OCI-M2 (cell line): Measurements from ENCODE around the gene HES2.
"Not testable (repeated sequence)": the region's sequence is repeated elsewhere in the genome, so short reads cannot be mapped to it uniquely, and the experiment has no call there.

Experiments
- DNase-seq: peaks from one replicate; lab custom pipeline; 2025; ENCODE audit not compliant: unreplicated experiment; lab: John Stamatoyannopoulos, UW

Gene HES2

DNA sequence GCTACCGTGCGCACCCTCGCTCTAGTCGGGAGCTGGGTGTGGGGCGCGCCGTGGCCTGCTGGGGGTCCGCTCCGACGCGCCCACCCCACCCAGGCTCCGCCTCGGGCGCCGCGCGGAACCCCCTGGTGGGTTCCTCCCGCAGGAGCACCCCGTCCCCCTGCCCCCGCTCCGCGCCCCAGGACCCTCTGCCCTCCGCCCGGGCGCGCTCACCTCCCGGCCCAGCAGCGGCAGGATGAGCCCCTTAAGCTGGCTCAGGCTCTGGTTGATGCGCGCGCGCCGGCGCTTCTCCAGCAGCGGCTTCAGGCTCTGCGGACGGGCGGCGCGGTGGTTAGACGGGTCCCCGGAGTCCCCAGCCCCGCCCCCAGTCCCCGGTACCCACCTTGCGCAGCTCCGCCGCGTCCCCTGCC, 319 bp downstream of the HES2 start:
- no peak for DNase-seq

GRCh38 chr1:6418668-6419396, 887 bp downstream of the HES2 start:
- DNase-seq = no peak

GRCh38 chr1:6417961-6418667, 1.6 kb downstream of the HES2 start:
- DNase-seq = no peak

DNA sequence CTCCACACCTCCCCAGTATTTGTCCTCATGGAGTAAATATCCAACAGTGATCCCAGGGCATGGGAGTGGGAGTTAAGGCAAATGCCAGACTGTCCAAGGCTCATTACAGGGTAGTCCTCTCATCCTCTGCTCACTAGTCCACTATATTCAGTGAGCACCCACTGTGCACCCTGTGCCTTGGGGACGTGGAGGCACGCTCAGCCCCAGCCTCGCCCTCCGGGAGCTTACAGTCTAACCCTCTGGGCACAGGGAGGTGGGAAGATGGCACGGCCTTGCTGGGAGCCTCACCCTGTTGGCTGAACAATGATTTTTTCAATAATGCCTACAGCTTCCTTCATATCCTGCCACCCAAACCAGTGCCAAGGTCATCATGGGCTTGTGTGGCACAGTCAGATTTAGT, 2.8 kb downstream of the HES2 start:
- no peak for DNase-seq

- no peak for DNase-seq
Observed at GRCh38 chr1:6416295-6416656, 3.4 kb downstream of the HES2 start.

GRCh38 chr1:6414881-6415626, 4.7 kb downstream of the HES2 start:
- no peak for DNase-seq

DNA sequence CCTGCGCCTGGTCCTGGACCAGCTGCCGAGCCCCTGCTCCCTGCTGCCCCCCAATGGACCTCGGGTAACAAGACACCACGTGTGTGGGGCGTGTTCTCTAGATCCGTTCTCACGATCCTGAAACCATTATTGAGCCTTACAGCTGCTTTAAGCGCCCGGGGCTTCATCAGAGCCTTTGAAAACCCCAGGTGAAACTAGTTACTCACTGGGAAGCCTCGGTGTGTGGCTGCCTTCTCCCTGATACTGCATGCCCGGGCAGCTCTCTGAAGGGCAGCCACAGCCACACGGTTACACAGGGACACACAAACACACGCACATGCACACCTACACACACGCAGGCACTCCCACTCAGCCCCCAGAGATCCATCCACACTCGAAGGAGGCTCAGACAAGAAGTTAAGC, 5.3 kb downstream of the HES2 start:
- no peak for DNase-seq

DNA sequence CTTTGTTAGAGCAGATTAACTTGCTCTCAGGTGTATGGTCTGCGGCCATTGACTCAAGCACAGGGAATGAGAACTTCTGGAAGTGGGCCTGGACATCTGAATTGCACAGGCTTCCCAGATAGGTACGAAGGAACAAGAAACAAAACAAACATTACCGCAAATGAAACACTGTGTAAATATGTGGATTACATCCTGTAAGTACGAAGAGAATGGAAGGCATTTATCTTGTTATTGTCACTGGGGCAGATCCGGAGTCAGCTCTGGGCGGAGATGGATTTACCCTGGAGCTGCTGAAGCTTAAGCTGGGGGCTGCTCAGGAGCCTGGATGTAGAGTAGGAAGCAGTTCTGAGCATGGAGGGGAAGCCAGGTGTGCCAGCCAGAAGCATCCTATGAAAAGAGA, 6.8 kb downstream of the HES2 start:
- DNase-seq = no peak

DNA sequence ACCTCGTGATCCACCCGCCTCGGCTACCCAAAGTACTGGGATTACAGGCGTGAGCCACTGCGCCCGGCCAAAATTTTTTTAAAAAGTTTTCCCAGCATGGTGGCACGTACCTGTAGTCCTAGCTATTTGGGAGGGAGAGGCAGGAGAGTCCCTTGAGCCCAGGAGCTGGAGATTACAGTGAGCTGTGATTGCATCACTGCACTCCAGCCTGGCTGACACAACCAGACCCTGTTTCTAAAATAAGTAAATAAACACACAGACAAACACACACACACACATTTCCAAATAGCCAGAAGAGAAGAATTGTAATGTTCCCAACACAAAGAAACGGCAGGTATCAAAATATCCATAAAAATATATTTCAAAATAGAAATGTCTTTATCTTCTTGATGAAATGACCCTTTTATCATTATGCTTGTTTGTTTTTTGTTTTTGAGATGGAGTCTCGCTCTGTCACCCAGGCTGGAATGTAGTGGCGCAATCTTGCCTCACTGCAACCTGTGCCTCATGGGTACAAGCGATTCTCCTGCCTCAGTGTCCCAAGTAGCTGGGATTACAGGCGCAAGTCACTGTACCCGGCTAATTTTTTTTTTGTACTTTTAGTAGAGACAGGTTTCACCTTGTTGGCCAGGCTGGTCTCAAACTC, 9.3 kb downstream of the HES2 start:
- DNase-seq = no peak

DNA sequence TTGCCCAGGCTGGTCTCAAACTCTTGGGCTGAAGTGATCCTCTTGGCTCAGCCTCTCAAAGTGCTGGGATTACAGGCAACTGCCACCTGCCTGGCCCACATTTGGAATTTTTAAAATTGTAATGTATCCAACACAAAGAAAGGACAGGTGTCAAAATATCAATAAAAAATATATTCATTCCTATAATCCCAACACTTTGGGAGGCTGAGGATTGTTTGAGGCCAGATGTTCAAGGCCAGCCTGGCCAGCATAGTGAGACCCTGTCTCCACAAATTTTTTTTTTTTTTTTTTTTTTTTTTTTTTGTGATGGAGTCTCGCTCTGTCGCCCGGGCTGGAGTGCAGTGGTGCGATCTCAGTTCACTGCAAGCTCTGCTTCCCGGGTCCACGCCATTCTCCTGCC, 10.0 kb downstream of the HES2 start:
- DNase-seq = no peak

DNA sequence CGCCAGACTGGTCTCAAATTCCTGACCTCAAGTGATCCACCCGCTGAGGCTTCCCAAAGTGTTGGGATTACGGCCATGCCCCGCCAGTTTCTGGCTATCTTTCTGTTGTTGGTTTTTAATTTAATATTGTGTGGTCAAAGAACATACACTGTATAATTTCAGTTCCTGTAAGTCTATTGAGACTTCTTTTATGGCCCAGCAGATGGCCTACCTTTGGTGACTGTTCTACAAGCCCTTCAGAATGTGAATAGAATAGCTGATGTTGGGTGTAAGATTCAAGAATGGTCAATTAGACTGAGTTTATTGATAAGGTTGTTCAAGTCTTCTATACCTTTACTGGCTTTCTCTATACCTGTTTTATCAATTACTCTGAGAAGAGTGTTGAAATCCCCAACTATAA, 10.7 kb downstream of the HES2 start:
- no peak for DNase-seq

DNA sequence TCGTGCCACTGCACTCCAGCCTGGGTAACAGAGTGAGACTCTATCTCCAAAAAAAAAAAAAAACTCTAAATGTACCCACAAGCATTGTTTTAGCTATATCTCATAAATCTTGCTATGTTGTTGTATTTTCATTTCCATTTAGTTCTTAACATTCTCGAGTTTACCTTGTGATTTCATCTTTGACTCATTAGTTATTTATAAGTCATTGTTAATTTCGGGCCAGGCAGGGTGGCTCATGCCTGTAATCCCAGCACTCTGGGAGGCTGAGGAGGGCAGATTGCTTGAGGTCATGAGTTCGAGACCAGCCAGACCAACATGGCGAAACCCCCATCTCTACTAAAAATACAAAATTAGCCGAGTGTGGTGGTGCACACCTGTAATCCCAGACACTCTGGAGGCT, 11.7 kb downstream of the HES2 start:
- DNase-seq = no peak

GRCh38 chr1:6401673-6402072, 18.0 kb downstream of the HES2 start:
- no peak for DNase-seq

- DNase-seq = no peak
Observed at GRCh38 chr1:6399294-6399693, 20.4 kb downstream of the HES2 start.

DNA sequence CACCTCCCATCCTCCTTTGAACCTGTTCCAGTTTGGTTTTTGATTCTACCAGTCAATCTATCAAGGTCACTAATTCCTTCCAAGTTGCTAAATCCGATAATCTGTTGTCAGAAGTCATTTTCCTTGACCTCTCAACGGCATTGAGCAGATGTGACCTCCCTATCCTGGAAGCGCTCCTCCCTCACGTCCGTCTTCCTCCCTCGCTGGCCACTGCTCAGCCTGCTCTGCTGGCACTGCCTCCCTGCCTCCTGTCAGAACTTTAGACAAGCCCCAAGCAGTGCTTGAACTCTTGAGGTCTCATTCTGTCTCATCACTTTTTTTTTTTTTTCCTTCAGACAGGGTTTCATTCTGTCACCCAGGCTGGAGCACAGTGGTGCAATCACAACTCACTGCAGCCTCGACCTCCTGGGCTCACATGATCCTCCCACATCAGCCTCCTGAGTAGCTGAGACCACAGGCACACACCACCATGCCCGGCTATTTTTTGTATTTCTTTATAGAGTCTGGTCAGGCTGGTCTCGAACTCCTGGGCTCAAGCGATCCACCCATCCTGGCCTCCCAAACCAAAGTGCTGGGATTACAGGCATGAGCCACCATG, 21.8 kb downstream of the HES2 start:
- no peak for DNase-seq

- no peak for DNase-seq
Observed at GRCh38 chr1:6396998-6397397, 22.7 kb downstream of the HES2 start.

GRCh38 chr1:6395781-6396244, 23.9 kb downstream of the HES2 start:
- not testable (repeated sequence) for DNase-seq

- DNase-seq = not testable (repeated sequence)
Observed at GRCh38 chr1:6395130-6395529, 24.6 kb downstream of the HES2 start.

GRCh38 chr1:6393400-6394187, 26.1 kb downstream of the HES2 start, which contains the start of gene ACOT7:
TSS of gene ACOT7 (minus strand) at chr1:6393767. CDS start at chr1:6393399, 368 bp downstream.
- DNase-seq = no peak

GRCh38 chr1:6392809-6393399, 26.8 kb downstream of the HES2 start:
- no peak for DNase-seq
